IMR-90 (cell line): ENCODE measurements around the gene SCFD2.
"Not testable (repeated sequence)": the region's sequence is repeated elsewhere in the genome, so short reads cannot be mapped to it uniquely, and the experiment has no call there.

Experiments used
- CTCF ChIP-seq: conservative IDR thresholded peaks from 2 replicates; pipeline ENCODE4 v1.5.1; 2012; ENCODE audit warnings: mild to moderate bottlenecking, low read depth, low read length, improper control_type of control experiment
- ELK1 ChIP-seq: fragments of 150-350 bp; IDR thresholded peaks from 2 replicates; pipeline ENCODE4 v1.6.1; 2016; ENCODE audit warnings: low read depth, mild to moderate bottlenecking, low read length, moderate library complexity, borderline replicate concordance
- NFE2L2 ChIP-seq: fragments of 150-350 bp; IDR thresholded peaks from 2 replicates; pipeline ENCODE4 v1.6.1; 2016; ENCODE audit warnings: low read depth, mild to moderate bottlenecking, low read length
- POLR2A ChIP-seq: IDR thresholded peaks from 2 replicates; pipeline ENCODE4 v1.6.1; 2012; ENCODE audit warnings: mild to moderate bottlenecking, low read depth, low read length

GRCh38 chr4:53292209-53292608 lies 73.7 kb downstream of the SCFD2 start:
- not testable (repeated sequence) for TF ChIP-seq NFE2L2, ELK1, POLR2A, CTCF
